Stomach (tissue), 9 donors: ENCODE results near the gene CAMK2G. TPM values are rescaled to one million over a fixed set of nuclear protein-coding genes. Genes with fewer than 3 reads are reported as not detected.

ENCODE experiments used
- DNase-seq, 2 donors: peaks; one replicate each; pipeline versions ENCODE4 v3.0.0 to v3.0.0-alpha.2; 2013 to 2019
- H3K27ac ChIP-seq, 5 donors: fragments of 200-600 bp in 4 of 5; sonication (generic) in 4 of 5; one replicate each; pipeline ENCODE4 v1.5.1; 2013 to 2019; ENCODE audit warnings: mild to moderate bottlenecking in 1 of 5, moderate library complexity in 1 of 5
- H3K27me3 ChIP-seq, 3 donors: fragments of 200-600 bp; sonication (generic); one replicate each; pipeline ENCODE4 v1.5.1; 2017 to 2019; ENCODE audit warnings: mixed run types in 1 of 3
- H3K36me3 ChIP-seq, 4 donors: fragments of 200-600 bp; sonication (generic); 1 replicate in 3 of 4; 2 replicates in 1 of 4; pipeline ENCODE4 v1.5.1; 2016 to 2019
- H3K4me1 ChIP-seq, 4 donors: fragments of 200-600 bp; sonication (generic); one replicate each; pipeline ENCODE4 v1.5.1; 2016 to 2019
- H3K4me3 ChIP-seq, 4 donors: fragments of 200-600 bp; sonication (generic) in 3 of 4; one replicate each; pipeline ENCODE4 v1.5.1; 2016 to 2019; ENCODE audit warnings: mild to moderate bottlenecking in 1 of 4
- H3K9me3 ChIP-seq, 4 donors: fragments of 200-600 bp; sonication (generic); one replicate each; pipeline ENCODE4 v1.5.1; 2016 to 2019
- EP300 ChIP-seq: sonication (generic); formaldehyde crosslinking; IDR thresholded peaks from one replicate; pipeline ENCODE4 v1.6.1; 2017; ENCODE audit warnings: antibody characterized with exemption
- POLR2A ChIP-seq, 4 donors: fragments of 450-650 bp; IDR thresholded peaks; one replicate each; pipeline ENCODE4 v1.6.1; 2016; ENCODE audit warnings: antibody characterized with exemption in 4 of 4, control low read depth in 2 of 4, mild to moderate bottlenecking in 1 of 4, moderate library complexity in 1 of 4
- POLR2AphosphoS5 ChIP-seq, 3 donors: sonication (generic); formaldehyde crosslinking; IDR thresholded peaks; one replicate each; pipeline ENCODE4 v1.6.1; 2016; ENCODE audit warnings: antibody characterized with exemption in 3 of 3
- whole genome bisulfite sequencing, 5 donors: extraction: QIAGEN DNeasy Blood & Tissue Kit in 3 of 5; methylation state at CpG; one replicate each; pipeline versions ENCODE4 v1.1.5 to v1.1.7; 2013 to 2018; 5-methylcytosine and 5-hydroxymethylcytosine counted together
- intact Hi-C: fragments of 100-400 bp; cut with DNase I; formaldehyde crosslinking; loops from one replicate; pipeline ENCODE4 v1.15.1; 2023; ENCODE audit warnings: low total_unique reads
- polyA plus RNA-seq, 3 donors: library from polyadenylated mRNA; stranded (reverse); fragments of 200-250 nt; gene quantifications; one replicate each; pipeline ENCODE4 v1.2.3, GENCODE V29; 2013
- total RNA-seq, 5 donors: library from RNA; depleted of rRNA; stranded (reverse); fragments of >200 nt; gene quantifications; one replicate each; pipeline versions ENCODE4 v1.1.0 to v1.2.3, GENCODE V29; 2014 to 2016
- TF ChIP-seq, protein P1 (sequence below), 7 experiments: fragments of 450-650 bp in 4 of 7; fragments of 200-600 bp in 3 of 7; sonication (generic) in 3 of 7; IDR thresholded peaks; one replicate each; pipeline ENCODE4 v1.5.1; 2016 to 2019; ENCODE audit warnings: antibody characterized with exemption in 7 of 7, control low read depth in 2 of 7, mild to moderate bottlenecking in 1 of 7
- donor health status: healthy with polysubstance abuse.
- donor health status: Bipolar disorder and iron deficiency.
- donor health status: healthy.

CAMK2G gene
- total and polyA plus RNA-seq, 8 donors, result 7.5 to 93.3 (median 29.6) TPM

DNA sequence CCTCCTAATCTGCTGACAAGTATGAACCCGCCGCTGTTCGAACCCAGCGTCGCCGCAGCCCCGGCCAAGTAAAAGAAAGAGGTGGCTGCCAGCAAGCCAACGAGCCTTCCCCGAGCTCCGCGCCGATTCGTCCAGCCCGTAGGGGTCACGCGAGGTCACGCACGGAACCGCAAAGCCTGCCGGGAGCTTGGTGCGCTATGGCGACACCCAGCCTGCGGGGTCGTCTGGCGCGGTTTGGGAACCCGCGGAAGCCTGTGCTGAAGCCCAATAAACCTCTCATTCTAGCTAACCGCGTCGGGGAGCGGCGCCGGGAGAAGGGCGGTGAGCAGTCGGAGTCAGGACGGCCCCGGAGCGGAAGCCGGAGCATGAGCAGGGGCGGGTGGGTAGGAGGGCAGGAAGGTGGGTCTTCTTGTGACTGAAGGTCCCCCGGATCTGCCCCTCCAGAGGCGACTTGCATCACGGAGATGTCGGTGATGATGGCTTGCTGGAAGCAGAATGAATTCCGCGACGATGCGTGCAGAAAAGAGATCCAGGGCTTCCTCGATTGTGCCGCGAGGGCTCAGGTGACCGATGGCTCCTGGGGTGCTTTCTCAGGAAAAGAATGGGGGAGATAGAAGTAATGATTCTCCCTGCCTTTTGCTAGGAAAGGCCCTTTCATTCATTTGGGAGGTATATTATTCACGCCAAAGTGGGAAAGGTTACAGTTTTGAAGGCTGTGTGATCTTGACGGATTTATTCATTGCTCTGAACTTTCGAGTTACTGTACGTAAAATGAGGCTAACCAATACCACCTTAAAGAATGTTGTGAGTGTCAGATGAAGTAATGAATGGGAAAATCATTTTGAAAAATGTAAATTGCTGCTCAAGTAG is 92.2 kb downstream of the CAMK2G start, which contains the start of gene CHCHD1:
TSS of gene CHCHD1 (plus strand) at position 170 of the 870 bp plus-strand sequence. CDS start at position 198, 28 bp downstream.
- H3K4me3 ChIP-seq, result peak within 1 kb of the TSS; percentile 85 to 95 (median 92)
- TF ChIP-seq, protein P1, sequence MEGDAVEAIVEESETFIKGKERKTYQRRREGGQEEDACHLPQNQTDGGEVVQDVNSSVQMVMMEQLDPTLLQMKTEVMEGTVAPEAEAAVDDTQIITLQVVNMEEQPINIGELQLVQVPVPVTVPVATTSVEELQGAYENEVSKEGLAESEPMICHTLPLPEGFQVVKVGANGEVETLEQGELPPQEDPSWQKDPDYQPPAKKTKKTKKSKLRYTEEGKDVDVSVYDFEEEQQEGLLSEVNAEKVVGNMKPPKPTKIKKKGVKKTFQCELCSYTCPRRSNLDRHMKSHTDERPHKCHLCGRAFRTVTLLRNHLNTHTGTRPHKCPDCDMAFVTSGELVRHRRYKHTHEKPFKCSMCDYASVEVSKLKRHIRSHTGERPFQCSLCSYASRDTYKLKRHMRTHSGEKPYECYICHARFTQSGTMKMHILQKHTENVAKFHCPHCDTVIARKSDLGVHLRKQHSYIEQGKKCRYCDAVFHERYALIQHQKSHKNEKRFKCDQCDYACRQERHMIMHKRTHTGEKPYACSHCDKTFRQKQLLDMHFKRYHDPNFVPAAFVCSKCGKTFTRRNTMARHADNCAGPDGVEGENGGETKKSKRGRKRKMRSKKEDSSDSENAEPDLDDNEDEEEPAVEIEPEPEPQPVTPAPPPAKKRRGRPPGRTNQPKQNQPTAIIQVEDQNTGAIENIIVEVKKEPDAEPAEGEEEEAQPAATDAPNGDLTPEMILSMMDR (IDR thresholded peaks at IDR 0.05), result peak in 1 of 7 experiments; percentile 12
- TF ChIP-seq EP300 (no peak), POLR2A (IDR thresholded peaks at IDR 0.05) (no peak), POLR2AphosphoS5 (IDR thresholded peaks at IDR 0.05) (peak; percentile 74 to 96 (median 79))
- peak within 1 kb of the TSS; percentile 94 to 97 (median 95) for H3K27ac ChIP-seq
- peaks cover 38 to 63% (median 55%) of the 10 kb centered on the region in 4 donors for H3K4me1 ChIP-seq
- 0 to 1% (median 0%) methylated on average over 42 to 57 of the region's 57 CpGs for WGBS, 5 donors
- peaks cover 13 to 30% (median 29%) of the 10 kb centered on the region in 4 donors for H3K36me3 ChIP-seq
- intact Hi-C loops, result no loop called here
- DNase-seq, result peak; percentile 91 to 97
- H3K9me3 ChIP-seq, result no peaks in the 10 kb centered on the region
- no peaks in the 10 kb centered on the region for H3K27me3 ChIP-seq

DNA sequence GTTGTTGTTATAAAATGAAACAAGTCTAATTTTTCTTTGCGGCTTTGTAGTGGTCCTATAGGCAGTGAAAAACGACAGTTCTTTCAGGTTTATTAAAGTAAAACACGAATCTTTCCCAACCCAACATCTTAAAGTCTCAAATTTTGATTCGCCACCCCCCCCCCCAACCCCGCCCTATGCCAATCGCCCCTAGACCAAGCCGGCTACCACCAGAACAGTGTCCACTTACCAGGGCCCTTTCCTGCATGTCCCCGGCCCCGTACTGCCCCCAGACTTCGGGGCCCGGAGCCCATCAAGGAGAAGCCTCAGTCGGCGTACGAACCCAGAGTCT is 92.8 kb downstream of the CAMK2G start:
- H3K9me3 ChIP-seq, result no peaks in the 10 kb centered on the region
- 0 to 2% (median 1%) methylated on average over 14 of the region's 14 CpGs for WGBS, 5 donors
- peaks cover 32 to 57% (median 49%) of the 10 kb centered on the region in 4 donors for H3K4me1 ChIP-seq
- H3K27ac ChIP-seq, result peak overlapping the region; percentile 94 to 97 (median 95)
- H3K27me3 ChIP-seq, result no peaks in the 10 kb centered on the region
- TF ChIP-seq POLR2AphosphoS5 (IDR thresholded peaks at IDR 0.05) (no peak), EP300 (no peak), POLR2A (IDR thresholded peaks at IDR 0.05) (no peak)
- TF ChIP-seq, protein P1 (IDR thresholded peaks at IDR 0.05), result no peak
- DNase-seq, result no peak
- intact Hi-C loops, result no loop called here
- peak overlapping the region; percentile 85 to 95 (median 92) for H3K4me3 ChIP-seq
- H3K36me3 ChIP-seq, result peaks cover 13 to 35% (median 34%) of the 10 kb centered on the region in 4 donors

DNA sequence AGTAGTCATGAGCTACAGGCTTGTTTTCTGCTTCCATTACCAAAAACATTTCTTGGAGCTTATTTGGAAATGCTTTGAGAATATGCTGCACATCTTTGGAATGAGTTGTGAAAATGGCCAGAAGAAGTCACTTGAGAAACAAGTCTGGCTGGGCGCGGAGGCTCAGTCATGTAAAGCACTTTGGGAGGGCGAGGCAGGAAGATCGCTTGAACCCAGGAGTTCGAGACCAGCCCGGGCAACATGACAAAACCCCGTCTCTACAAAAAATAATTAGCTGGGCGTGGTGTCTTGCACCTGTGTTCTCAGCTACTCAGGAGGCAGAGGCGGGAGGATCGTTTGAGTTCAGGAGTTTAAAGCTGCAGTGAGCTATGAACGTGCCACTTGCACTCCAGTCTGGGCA is 93.4 kb downstream of the CAMK2G start:
- no peaks in the 10 kb centered on the region for H3K27me3 ChIP-seq
- TF ChIP-seq POLR2AphosphoS5 (IDR thresholded peaks at IDR 0.05), result no peak
- no peak for TF ChIP-seq EP300
- TF ChIP-seq, protein P1 (IDR thresholded peaks at IDR 0.05), result no peak
- no peaks in the 10 kb centered on the region for H3K9me3 ChIP-seq
- H3K27ac ChIP-seq, result peak overlapping the region in 4 of 5 donors; percentile 94 to 97 (median 95)
- DNase-seq, result no peak
- peak overlapping the region; percentile 85 to 95 (median 92) for H3K4me3 ChIP-seq
- WGBS, 5 donors, result 10 to 23% (median 18%) methylated on average over 11 of the region's 11 CpGs
- peaks cover 30 to 52% (median 45%) of the 10 kb centered on the region in 4 donors for H3K4me1 ChIP-seq
- H3K36me3 ChIP-seq, result peaks cover 13 to 41% (median 39%) of the 10 kb centered on the region in 4 donors
- intact Hi-C loops, result no loop called here

DNA sequence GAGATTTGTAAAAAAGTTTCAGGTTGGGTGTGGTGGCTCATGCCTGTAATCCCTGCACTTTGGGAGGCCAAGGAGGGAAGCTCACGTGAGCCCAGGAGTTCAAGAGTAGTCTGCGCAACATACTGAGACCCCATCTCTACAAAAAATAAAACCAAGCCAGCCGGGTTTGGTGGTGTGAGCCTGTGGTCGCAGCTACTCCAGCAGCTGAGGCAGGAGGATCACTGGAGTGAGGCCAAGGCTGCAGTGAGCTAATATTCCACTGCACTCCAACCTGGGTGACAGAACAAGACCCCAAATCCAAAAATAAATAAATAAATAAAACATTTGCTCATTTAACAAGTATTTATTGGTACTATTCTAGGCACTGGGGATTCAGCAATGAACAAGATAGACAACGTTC is 94.1 kb downstream of the CAMK2G start:
- TF ChIP-seq POLR2A (IDR thresholded peaks at IDR 0.05), result no peak
- TF ChIP-seq, protein P1 (IDR thresholded peaks at IDR 0.05), result no peak
- no peak for TF ChIP-seq POLR2AphosphoS5 (IDR thresholded peaks at IDR 0.05)
- TF ChIP-seq EP300, result no peak
- Histone ChIP-seq H3K27me3 (no peaks in the 10 kb centered on the region), H3K9me3 (no peaks in the 10 kb centered on the region), H3K27ac (no peak overlapping the region), H3K4me3 (peak overlapping the region in 2 of 4 donors; percentile 85 to 90), H3K4me1 (peaks cover 31 to 59% (median 48%) of the 10 kb centered on the region in 4 donors), H3K36me3 (peaks cover 13 to 47% (median 46%) of the 10 kb centered on the region in 4 donors)
- intact Hi-C loops, result no loop called here
- DNase-seq, result no peak
- WGBS, 5 donors, result 65 to 76% (median 72%) methylated on average over 5 of the region's 5 CpGs
